HG02840 (cell line): Measurements from ENCODE around the gene TPBGL.

Experiments used
- ATAC-seq: cut with Tn5 transposase; IDR thresholded peaks from one replicate; pipeline ENCODE4 v1.9.1; 2021; ENCODE audit warnings: mild to moderate bottlenecking, moderate library complexity, moderate number of reproducible peaks; ENCODE audit not compliant: unreplicated experiment, low FRiP score

The TPBGL gene

GRCh38 chr11:75287579-75287978, 47.0 kb downstream of the TPBGL start:
- no peak for ATAC-seq

GRCh38 chr11:75289511-75289760, 48.9 kb downstream of the TPBGL start:
- no peak for ATAC-seq

DNA sequence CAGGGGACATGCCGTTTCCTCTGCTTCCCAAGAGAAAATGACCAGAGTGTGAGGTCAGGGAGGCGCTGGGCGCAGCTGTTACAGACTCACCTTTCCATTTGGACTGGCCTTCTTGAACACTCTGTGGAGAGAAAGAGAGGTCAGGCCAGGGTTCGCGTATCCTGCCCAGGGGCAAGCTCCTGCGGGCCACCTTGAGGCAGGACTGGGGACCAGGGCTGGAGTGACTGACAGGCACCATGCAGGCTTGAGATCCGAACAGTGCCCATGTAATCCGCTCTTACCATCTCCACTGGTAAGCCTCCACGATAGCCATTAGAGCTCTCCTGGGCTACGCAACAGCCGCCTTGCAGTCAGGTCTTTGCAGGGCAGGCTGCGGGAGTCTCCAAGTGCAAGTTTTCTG, 49.3 kb downstream of the TPBGL start:
- ATAC-seq = no peak

- ATAC-seq = no peak
Observed at GRCh38 chr11:75291741-75292140, 51.2 kb downstream of the TPBGL start.

DNA sequence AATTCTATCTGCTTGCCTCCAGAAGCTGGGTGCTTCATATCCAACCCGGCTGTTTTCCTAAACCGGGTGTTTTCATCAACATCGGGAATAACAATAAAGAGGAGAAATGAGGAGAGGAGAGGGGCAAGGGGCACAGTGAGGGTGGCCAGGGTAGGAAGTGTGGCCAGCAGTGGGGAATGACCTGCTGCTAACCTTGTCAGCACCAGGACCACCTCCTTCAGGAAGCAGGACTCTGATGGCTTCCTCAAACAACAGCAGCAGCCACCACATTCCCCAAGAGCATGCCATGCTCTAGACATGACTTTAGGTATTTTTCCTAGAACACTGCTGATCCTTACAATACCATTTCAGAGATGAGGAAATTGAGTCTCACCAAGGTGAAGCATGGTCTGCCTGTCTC, 52.4 kb downstream of the TPBGL start:
- ATAC-seq = no peak
